Mesothelial cell of epicardium (in vitro differentiated cells): Measurements from ENCODE around the gene CLEC7A. TPM values are rescaled to one million over a fixed set of nuclear protein-coding genes. Genes with fewer than 3 reads are reported as not detected.

Experiments used
- DNase-seq, 2 experiments: peaks; one replicate each; pipeline ENCODE4 v3.0.0; 2021; ENCODE audit warnings: low spot score in 2 of 2; ENCODE audit not compliant: unreplicated experiment in 2 of 2
- H3K27ac Mint-ChIP-seq: 2 replicates; pipeline ENCODE4 v1.8.0; 2021; ENCODE audit warnings: mixed read lengths
- H3K27me3 Mint-ChIP-seq: 2 replicates; pipeline ENCODE4 v1.8.0; 2021; ENCODE audit warnings: low read depth, mixed read lengths
- H3K36me3 Mint-ChIP-seq: 2 replicates; pipeline ENCODE4 v1.8.0; 2021; ENCODE audit warnings: mixed read lengths
- H3K4me1 Mint-ChIP-seq: 2 replicates; pipeline ENCODE4 v1.8.0; 2021; ENCODE audit warnings: mixed read lengths
- H3K4me3 Mint-ChIP-seq: 2 replicates; pipeline ENCODE4 v1.8.0; 2021; ENCODE audit warnings: mild to moderate bottlenecking, moderate library complexity, mixed read lengths
- H3K9me3 Mint-ChIP-seq: 2 replicates; pipeline ENCODE4 v1.8.0; 2021; ENCODE audit warnings: mixed read lengths
- total RNA-seq: library from RNA; stranded (reverse); gene quantifications from 3 replicates; pipeline ENCODE4 v1.2.1, GENCODE V29; 2021
- TF ChIP-seq, protein P1 (sequence below): fragments of 200-600 bp; sonication (generic); IDR thresholded peaks from one replicate; pipeline ENCODE4 v1.5.0; 2021; ENCODE audit warnings: antibody characterized with exemption; ENCODE audit not compliant: unreplicated experiment

Gene CLEC7A
- total RNA-seq, 1 donor from 2014 or later, result not detected

DNA sequence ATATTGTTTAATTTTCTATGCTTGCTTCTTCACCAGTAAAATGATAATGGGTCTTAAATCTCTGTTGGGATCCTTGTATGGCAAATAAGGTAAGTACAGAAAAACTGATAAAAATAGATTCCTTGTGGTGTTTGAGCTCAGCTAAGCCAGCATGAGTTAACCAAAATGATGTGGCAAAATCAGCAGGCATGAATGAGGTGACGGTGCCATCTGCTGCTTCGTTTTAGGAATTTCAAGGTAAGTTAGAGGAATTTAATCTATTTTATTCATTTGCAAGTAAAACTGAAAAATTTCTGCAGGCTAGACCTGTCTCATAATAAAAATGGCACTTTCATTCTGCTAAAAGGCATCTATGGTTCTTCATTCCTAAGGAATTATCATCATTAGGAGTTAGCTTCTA is 10.0 kb upstream of the CLEC7A start:
- no peaks in the 10 kb centered on the region for H3K27me3 Mint-ChIP-seq
- no peak overlapping the region for H3K4me3 Mint-ChIP-seq
- H3K36me3 Mint-ChIP-seq, result no peaks in the 10 kb centered on the region
- peaks cover 1% of the 10 kb centered on the region for H3K4me1 Mint-ChIP-seq
- peak in 1 of 2 experiments; percentile 43 for DNase-seq
- TF ChIP-seq, protein P1, sequence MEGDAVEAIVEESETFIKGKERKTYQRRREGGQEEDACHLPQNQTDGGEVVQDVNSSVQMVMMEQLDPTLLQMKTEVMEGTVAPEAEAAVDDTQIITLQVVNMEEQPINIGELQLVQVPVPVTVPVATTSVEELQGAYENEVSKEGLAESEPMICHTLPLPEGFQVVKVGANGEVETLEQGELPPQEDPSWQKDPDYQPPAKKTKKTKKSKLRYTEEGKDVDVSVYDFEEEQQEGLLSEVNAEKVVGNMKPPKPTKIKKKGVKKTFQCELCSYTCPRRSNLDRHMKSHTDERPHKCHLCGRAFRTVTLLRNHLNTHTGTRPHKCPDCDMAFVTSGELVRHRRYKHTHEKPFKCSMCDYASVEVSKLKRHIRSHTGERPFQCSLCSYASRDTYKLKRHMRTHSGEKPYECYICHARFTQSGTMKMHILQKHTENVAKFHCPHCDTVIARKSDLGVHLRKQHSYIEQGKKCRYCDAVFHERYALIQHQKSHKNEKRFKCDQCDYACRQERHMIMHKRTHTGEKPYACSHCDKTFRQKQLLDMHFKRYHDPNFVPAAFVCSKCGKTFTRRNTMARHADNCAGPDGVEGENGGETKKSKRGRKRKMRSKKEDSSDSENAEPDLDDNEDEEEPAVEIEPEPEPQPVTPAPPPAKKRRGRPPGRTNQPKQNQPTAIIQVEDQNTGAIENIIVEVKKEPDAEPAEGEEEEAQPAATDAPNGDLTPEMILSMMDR, result peak; percentile 46
- no peaks in the 10 kb centered on the region for H3K9me3 Mint-ChIP-seq
- no peak overlapping the region for H3K27ac Mint-ChIP-seq

DNA sequence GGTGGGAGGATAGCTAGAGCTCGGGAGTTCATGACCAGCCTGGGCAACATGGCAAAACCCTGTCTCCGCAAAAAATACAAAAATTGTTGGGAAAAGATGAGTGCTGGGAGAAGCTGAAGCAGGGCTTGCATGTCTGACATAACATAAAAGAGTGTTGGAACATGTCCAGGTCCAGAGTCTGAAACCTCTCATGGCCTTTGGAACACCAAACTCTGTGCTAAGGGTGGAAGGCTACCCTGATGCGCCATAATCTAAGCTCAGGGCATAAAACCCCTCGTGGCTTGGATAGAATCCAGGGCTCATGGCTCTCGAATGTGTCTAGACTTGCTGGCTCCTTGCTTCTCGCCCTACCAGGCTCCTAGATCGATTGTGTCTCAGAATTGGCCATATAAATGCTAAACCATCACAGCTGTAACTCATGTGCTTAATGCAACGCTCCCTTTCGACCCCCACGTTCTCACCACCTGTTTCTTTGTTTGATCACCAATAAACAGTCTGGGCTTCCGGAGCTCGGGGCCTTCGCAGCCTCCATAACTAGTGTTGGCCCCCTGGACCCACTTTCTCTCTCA is 6.7 kb upstream of the CLEC7A start:
- Mint-ChIP-seq H3K27ac (no peak overlapping the region), H3K4me1 (peaks cover 10% of the 10 kb centered on the region), H3K9me3 (no peaks in the 10 kb centered on the region), H3K4me3 (no peak overlapping the region), H3K27me3 (no peaks in the 10 kb centered on the region), H3K36me3 (no peaks in the 10 kb centered on the region)
- TF ChIP-seq, protein P1, result no peak
- no peak for DNase-seq

DNA sequence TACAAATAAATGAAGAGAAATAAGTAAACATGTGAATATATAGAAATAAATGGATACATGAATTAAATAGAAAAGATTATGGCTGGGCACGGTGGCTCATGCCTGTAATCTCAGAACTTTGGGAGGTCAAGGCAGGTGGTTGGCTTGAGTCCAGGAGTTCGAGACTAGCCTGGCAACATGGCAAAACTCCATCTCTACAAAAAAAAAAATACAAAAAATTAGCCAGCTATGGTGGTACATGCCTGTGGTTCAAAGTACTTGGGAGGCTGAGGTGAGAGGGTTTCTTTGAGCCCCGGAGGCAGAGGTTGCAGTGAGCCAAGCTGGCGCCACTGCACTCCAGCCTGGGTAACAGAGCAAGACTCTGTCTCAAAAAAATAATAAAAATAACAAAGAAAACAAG is 5.1 kb upstream of the CLEC7A start:
- Mint-ChIP-seq H3K9me3 (no peaks in the 10 kb centered on the region), H3K27ac (no peak overlapping the region), H3K4me3 (no peak overlapping the region), H3K36me3 (no peaks in the 10 kb centered on the region), H3K27me3 (no peaks in the 10 kb centered on the region), H3K4me1 (peaks cover 14% of the 10 kb centered on the region)
- DNase-seq, result no peak
- TF ChIP-seq, protein P1, result no peak

DNA sequence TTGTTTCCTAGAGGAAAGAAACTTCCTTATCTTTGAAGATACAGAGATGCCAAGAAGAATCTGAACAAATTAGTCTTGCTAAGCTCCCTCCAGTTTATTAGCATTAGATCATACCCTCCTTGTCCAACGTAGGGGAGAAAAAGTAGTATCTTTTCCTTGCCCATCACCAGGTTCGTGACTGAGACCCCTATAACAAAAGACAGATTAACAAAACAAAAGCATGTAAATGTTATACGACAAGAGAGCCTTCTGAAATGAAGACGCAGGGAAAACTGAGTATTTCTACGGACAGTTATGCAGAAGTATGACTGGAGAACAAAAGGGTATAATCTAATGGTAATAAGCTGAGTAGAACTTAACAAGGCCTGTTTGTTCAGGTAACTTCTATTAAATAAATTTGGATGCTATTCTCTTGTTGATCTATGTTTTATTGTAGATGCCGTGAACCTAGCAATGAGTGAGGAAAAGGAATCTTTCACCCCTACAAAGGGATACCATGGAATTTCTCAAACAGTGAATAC is 2.9 kb upstream of the CLEC7A start:
- no peak overlapping the region for H3K4me3 Mint-ChIP-seq
- no peak overlapping the region for H3K27ac Mint-ChIP-seq
- no peaks in the 10 kb centered on the region for H3K36me3 Mint-ChIP-seq
- no peaks in the 10 kb centered on the region for H3K9me3 Mint-ChIP-seq
- no peaks in the 10 kb centered on the region for H3K27me3 Mint-ChIP-seq
- no peak for DNase-seq
- peaks cover 15% of the 10 kb centered on the region for H3K4me1 Mint-ChIP-seq
- TF ChIP-seq, protein P1, result no peak

DNA sequence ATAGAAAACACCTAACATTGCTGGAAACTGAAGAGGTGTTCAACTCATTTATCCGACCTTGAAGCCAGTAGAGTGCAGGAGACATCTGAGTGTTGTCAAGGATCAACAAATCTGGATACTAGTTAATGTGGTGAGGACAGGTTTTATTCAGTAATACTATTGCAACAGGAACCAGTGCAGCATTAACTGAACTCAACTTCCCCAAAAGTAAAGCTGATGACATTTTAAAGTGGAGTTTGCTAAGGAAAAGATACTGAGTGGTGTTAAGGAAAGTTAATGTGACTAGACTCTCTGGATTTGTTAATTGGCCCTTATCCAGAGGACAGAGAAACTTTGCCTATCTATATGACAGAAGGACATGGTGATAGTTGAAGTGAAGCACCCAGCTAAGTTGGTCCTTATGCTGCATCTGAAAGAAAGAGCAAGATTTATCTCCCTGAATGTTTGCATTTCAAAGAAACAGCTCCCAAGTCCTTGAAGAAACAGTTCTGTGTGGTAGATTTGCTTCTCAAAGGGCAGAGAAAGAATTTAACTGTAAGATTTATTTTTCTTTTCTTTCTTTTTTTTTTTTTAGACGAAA is 1.2 kb upstream of the CLEC7A start:
- H3K27ac Mint-ChIP-seq, result no peak overlapping the region
- peaks cover 15% of the 10 kb centered on the region for H3K4me1 Mint-ChIP-seq
- H3K36me3 Mint-ChIP-seq, result no peaks in the 10 kb centered on the region

More for the DNA sequence above, 1.2 kb upstream of the CLEC7A start:
- Mint-ChIP-seq H3K27me3 (no peaks in the 10 kb centered on the region), H3K4me3 (no peak overlapping the region), H3K9me3 (no peaks in the 10 kb centered on the region)
- DNase-seq, result no peak
- TF ChIP-seq, protein P1, result no peak
